Liver (tissue), 9 donors: ENCODE measurements around the gene CFL1. TPM values are rescaled to one million over a fixed set of nuclear protein-coding genes. Genes with fewer than 3 reads are reported as not detected.

Experiments used
- DNase-seq: peaks from one replicate; pipeline ENCODE4 v3.0.0-alpha.2; 2017; ENCODE audit warnings: low spot score
- H3K27ac ChIP-seq, 2 donors: one replicate each; pipeline ENCODE4 v1.7.0; 2013; ENCODE audit warnings: inconsistent platforms in 2 of 2, low read length in 2 of 2, control low read depth in 1 of 2, low read depth in 1 of 2, mild to moderate bottlenecking in 1 of 2
- H3K27me3 ChIP-seq, 4 donors: one replicate each; pipeline versions ENCODE4 v1.6.1 to v1.7.0; 2013; ENCODE audit warnings: low read length in 3 of 4, inconsistent platforms in 1 of 4, mild to moderate bottlenecking in 1 of 4, moderate library complexity in 1 of 4; ENCODE audit not compliant: control insufficient read depth in 4 of 4, insufficient read depth in 4 of 4
- H3K36me3 ChIP-seq, 4 donors: one replicate each; pipeline versions ENCODE4 v1.6.1 to v1.7.0; 2013; ENCODE audit warnings: low read length in 3 of 4, mild to moderate bottlenecking in 3 of 4, low read depth in 1 of 4, moderate library complexity in 1 of 4; ENCODE audit not compliant: control insufficient read depth in 4 of 4, insufficient read depth in 3 of 4
- H3K4me1 ChIP-seq, 4 donors: one replicate each; pipeline versions ENCODE4 v1.6.1 to v1.7.0; 2013; ENCODE audit warnings: low read length in 3 of 4, mild to moderate bottlenecking in 3 of 4, moderate library complexity in 1 of 4; ENCODE audit not compliant: control insufficient read depth in 4 of 4, insufficient read depth in 4 of 4
- H3K4me3 ChIP-seq, 3 donors: one replicate each; pipeline versions ENCODE4 v1.6.1 to v1.7.0; 2013; ENCODE audit warnings: low read length in 3 of 3, control low read depth in 1 of 3, low read depth in 1 of 3, mild to moderate bottlenecking in 1 of 3
- H3K9ac ChIP-seq, 2 donors: one replicate each; pipeline ENCODE4 v1.7.0; 2013; ENCODE audit warnings: low read length in 2 of 2, mild to moderate bottlenecking in 2 of 2, moderate library complexity in 2 of 2, control low read depth in 1 of 2, low read depth in 1 of 2
- H3K9me3 ChIP-seq, 4 donors: one replicate each; pipeline versions ENCODE4 v1.6.1 to v1.7.0; 2013; ENCODE audit warnings: low read length in 3 of 4; ENCODE audit not compliant: control insufficient read depth in 4 of 4
- CTCF ChIP-seq: fragments of 150-350 bp; IDR thresholded peaks from 2 replicates; pipeline ENCODE4 v1.5.1; 2017; ENCODE audit warnings: improper control_type of control experiment, low read depth, low read length; ENCODE audit not compliant: missing input control
- EGR1 ChIP-seq, 2 donors: IDR thresholded peaks; 2 replicates each; pipeline ENCODE4 v1.6.1; 2016 to 2018; ENCODE audit warnings: antibody characterized with exemption in 2 of 2, low read depth in 2 of 2
- FOXA1 ChIP-seq: IDR thresholded peaks from 2 replicates; pipeline ENCODE4 v1.6.1; 2016; ENCODE audit warnings: antibody characterized with exemption
- FOXA2 ChIP-seq: IDR thresholded peaks from 2 replicates; pipeline ENCODE4 v1.6.1; 2016; ENCODE audit warnings: antibody characterized with exemption
- GABPA ChIP-seq, 2 donors: IDR thresholded peaks in 1 of 2; conservative IDR thresholded peaks in 1 of 2; 2 replicates each; pipeline ENCODE4 v1.6.1; 2016; ENCODE audit warnings: antibody characterized with exemption in 2 of 2, mild to moderate bottlenecking in 1 of 2, moderate library complexity in 1 of 2
- HNF4A ChIP-seq, 2 donors: conservative IDR thresholded peaks; 2 replicates each; pipeline ENCODE4 v1.6.1; 2016; ENCODE audit warnings: antibody characterized with exemption in 2 of 2, mild to moderate bottlenecking in 2 of 2
- HNF4G ChIP-seq: IDR thresholded peaks from 2 replicates; pipeline ENCODE4 v1.6.1; 2016; ENCODE audit warnings: antibody characterized with exemption
- JUND ChIP-seq, 2 donors: IDR thresholded peaks; 2 replicates each; pipeline ENCODE4 v1.6.1; 2016; ENCODE audit warnings: antibody characterized with exemption in 2 of 2
- MAX ChIP-seq: IDR thresholded peaks from 2 replicates; pipeline ENCODE4 v1.6.1; 2016; ENCODE audit warnings: antibody characterized with exemption
- NR2F2 ChIP-seq: IDR thresholded peaks from 2 replicates; pipeline ENCODE4 v1.6.1; 2016; ENCODE audit warnings: antibody characterized with exemption
- RAD21 ChIP-seq, 2 donors: IDR thresholded peaks; 2 replicates each; pipeline ENCODE4 v1.6.1; 2016; ENCODE audit warnings: antibody characterized with exemption in 2 of 2, mild to moderate bottlenecking in 2 of 2
- RXRA ChIP-seq, 2 donors: IDR thresholded peaks; 2 replicates each; pipeline ENCODE4 v1.6.1; 2017 to 2018; ENCODE audit warnings: antibody characterized with exemption in 2 of 2, mild to moderate bottlenecking in 1 of 2
- SP1 ChIP-seq: IDR thresholded peaks from 2 replicates; pipeline ENCODE4 v1.6.1; 2018; ENCODE audit warnings: antibody characterized with exemption, mild to moderate bottlenecking
- TAF1 ChIP-seq: conservative IDR thresholded peaks from 2 replicates; pipeline ENCODE4 v1.6.1; 2016; ENCODE audit warnings: antibody characterized with exemption, mild to moderate bottlenecking
- YY1 ChIP-seq: IDR thresholded peaks from 2 replicates; pipeline ENCODE4 v1.6.1; 2016; ENCODE audit warnings: antibody characterized with exemption, mild to moderate bottlenecking
- WGBS: extraction: QIAGEN DNeasy Blood & Tissue Kit; methylation state at CpG from one replicate; pipeline ENCODE4 v1.1.7; 2013; 5-methylcytosine and 5-hydroxymethylcytosine counted together
- polyA plus RNA-seq, 2 donors: library from polyadenylated mRNA; stranded (reverse) in 1 of 2; unstranded in 1 of 2; fragments of 200-250 nt in 1 of 2; fragments of >200 nt in 1 of 2; fragmentation: Nextera tagmentation in 1 of 2; extraction: Ambion mirVana in 1 of 2; gene quantifications; one replicate each; pipeline versions ENCODE4 v1.2.1 to v1.2.3, GENCODE V29; 2013 to 2015
- total RNA-seq, 2 donors: library from RNA; depleted of rRNA; stranded (reverse); fragments of >200 nt; gene quantifications; one replicate each; pipeline ENCODE4 v1.2.3, GENCODE V29; 2014
- TF ChIP-seq, protein P1 (sequence below): IDR thresholded peaks from 2 replicates; pipeline ENCODE4 v1.6.1; 2016; ENCODE audit warnings: antibody characterized with exemption
- TF ChIP-seq, protein P2 (sequence below): IDR thresholded peaks from 2 replicates; pipeline ENCODE4 v1.6.1; 2016; ENCODE audit warnings: antibody characterized with exemption
- donor health status: healthy.
- donor health status: healthy.
- donor health status: healthy.
- donor health status: healthy.
- donor health status: healthy.

CFL1 gene
- total and polyA plus RNA-seq, 4 donors: 184 to 498 (median 282) TPM

DNA sequence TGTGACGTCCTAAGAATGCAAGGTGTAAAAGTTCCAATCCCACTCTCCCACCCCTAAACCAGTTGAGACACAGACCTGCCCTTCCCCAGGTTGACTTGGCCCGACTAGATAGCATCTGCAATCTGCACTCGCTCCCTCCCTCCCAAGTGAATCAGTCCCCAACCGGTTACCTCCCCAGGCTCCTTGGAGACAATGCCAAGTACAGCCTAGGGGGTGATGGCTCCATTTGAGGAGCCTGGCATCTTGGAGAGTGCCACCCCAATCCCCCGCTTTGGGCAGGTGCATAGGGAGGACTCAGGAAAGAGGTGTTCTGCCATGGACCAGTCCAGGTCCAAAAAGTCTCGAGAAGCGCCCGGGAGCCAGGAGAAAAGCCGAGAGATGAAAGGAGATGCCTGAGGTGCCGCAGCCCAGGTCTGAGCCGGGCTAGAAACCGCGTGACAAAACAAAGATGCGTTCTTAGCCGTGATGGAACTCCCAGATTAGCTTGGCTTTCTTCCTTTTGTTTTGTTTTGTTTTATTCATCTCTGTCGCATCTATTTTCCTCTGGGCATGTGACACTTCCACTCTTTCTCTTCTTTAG lies 42.9 kb downstream of the CFL1 start:
- Histone ChIP-seq H3K4me3 (no peak overlapping the region), H3K9ac (no peak overlapping the region), H3K27ac (no peak overlapping the region), H3K4me1 (peaks cover 0 to 11% (median 6%) of the 10 kb centered on the region in 4 donors), H3K36me3 (no peaks in the 10 kb centered on the region), H3K9me3 (no peaks in the 10 kb centered on the region), H3K27me3 (no peaks in the 10 kb centered on the region)
- DNase-seq: no peak
- no peak for TF ChIP-seq FOXA1
- no peak for TF ChIP-seq SP1
- no peak for TF ChIP-seq GABPA (IDR thresholded peaks at IDR 0.05 in 1 of 2, conservative IDR thresholded peaks at IDR 0.05 in 1 of 2)
- no peak for TF ChIP-seq FOXA2
- TF ChIP-seq, protein P1, sequence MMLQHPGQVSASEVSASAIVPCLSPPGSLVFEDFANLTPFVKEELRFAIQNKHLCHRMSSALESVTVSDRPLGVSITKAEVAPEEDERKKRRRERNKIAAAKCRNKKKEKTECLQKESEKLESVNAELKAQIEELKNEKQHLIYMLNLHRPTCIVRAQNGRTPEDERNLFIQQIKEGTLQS: no peak
- no peak for TF ChIP-seq RXRA (IDR thresholded peaks at IDR 0.05)
- no peak for TF ChIP-seq HNF4G
- TF ChIP-seq CTCF: no peak
- TF ChIP-seq, protein P2, sequence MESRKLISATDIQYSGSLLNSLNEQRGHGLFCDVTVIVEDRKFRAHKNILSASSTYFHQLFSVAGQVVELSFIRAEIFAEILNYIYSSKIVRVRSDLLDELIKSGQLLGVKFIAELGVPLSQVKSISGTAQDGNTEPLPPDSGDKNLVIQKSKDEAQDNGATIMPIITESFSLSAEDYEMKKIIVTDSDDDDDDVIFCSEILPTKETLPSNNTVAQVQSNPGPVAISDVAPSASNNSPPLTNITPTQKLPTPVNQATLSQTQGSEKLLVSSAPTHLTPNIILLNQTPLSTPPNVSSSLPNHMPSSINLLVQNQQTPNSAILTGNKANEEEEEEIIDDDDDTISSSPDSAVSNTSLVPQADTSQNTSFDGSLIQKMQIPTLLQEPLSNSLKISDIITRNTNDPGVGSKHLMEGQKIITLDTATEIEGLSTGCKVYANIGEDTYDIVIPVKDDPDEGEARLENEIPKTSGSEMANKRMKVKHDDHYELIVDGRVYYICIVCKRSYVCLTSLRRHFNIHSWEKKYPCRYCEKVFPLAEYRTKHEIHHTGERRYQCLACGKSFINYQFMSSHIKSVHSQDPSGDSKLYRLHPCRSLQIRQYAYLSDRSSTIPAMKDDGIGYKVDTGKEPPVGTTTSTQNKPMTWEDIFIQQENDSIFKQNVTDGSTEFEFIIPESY: no peak
- TF ChIP-seq EGR1 (IDR thresholded peaks at IDR 0.05; ENCODE audit: low read depth in 2 of 2): no peak
- no peak for TF ChIP-seq HNF4A (conservative IDR thresholded peaks at IDR 0.05)
- no peak for TF ChIP-seq MAX
- TF ChIP-seq NR2F2: no peak
- WGBS: 91% methylated on average over 16 of the region's 16 CpGs

- no peak overlapping the region for H3K4me3 ChIP-seq
- no peak for DNase-seq
- no peaks in the 10 kb centered on the region for H3K36me3 ChIP-seq
- H3K9me3 ChIP-seq: no peaks in the 10 kb centered on the region
- 75% methylated on average over 18 of the region's 18 CpGs for WGBS
- H3K4me1 ChIP-seq: peaks cover 0 to 11% (median 6%) of the 10 kb centered on the region in 4 donors
- no peaks in the 10 kb centered on the region for H3K27me3 ChIP-seq
- no peak overlapping the region for H3K27ac ChIP-seq
- H3K9ac ChIP-seq: no peak overlapping the region
- no peak for TF ChIP-seq RAD21 (IDR thresholded peaks at IDR 0.05)
- no peak for TF ChIP-seq YY1
- no peak for TF ChIP-seq GABPA (IDR thresholded peaks at IDR 0.05 in 1 of 2, conservative IDR thresholded peaks at IDR 0.05 in 1 of 2)
- no peak for TF ChIP-seq EGR1 (IDR thresholded peaks at IDR 0.05; ENCODE audit: low read depth in 2 of 2)
- no peak for TF ChIP-seq TAF1
- no peak for TF ChIP-seq RXRA (IDR thresholded peaks at IDR 0.05)
- no peak for TF ChIP-seq CTCF
- no peak for TF ChIP-seq FOXA1
- no peak for TF ChIP-seq HNF4A (conservative IDR thresholded peaks at IDR 0.05)
- TF ChIP-seq FOXA2: no peak
- no peak for TF ChIP-seq HNF4G
- no peak for TF ChIP-seq MAX
- TF ChIP-seq JUND (IDR thresholded peaks at IDR 0.05): no peak
- TF ChIP-seq, protein P2: no peak
- TF ChIP-seq SP1: no peak
Observed at GRCh38 chr11:65814131-65814985, 43.6 kb downstream of the CFL1 start.
